ENCODE measurements around the gene STAM.
A peak's percentile ranks its signal among the peaks of the same experiment; 100 is the strongest.

Gene STAM

DNA sequence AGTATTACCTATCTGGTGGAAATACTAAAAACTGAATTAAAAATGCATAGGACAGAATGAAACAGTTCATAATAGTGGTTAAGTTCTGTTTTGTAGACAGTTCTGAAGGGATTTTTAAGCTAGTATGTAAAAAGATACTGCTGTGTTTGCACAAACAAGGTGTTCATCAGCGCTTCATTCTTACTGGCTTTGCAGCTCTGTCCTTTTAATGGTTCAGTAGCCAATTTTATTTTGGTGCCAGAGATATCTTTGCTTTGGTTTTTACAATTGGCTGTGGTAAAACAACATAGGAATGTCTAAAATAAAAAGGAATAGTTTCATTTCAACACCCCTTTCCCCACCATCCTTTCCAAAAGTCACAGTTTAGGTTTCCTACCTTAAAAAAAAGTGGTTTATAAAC, 33.0 kb downstream of the STAM start:
- TF ChIP-seq, protein P1, sequence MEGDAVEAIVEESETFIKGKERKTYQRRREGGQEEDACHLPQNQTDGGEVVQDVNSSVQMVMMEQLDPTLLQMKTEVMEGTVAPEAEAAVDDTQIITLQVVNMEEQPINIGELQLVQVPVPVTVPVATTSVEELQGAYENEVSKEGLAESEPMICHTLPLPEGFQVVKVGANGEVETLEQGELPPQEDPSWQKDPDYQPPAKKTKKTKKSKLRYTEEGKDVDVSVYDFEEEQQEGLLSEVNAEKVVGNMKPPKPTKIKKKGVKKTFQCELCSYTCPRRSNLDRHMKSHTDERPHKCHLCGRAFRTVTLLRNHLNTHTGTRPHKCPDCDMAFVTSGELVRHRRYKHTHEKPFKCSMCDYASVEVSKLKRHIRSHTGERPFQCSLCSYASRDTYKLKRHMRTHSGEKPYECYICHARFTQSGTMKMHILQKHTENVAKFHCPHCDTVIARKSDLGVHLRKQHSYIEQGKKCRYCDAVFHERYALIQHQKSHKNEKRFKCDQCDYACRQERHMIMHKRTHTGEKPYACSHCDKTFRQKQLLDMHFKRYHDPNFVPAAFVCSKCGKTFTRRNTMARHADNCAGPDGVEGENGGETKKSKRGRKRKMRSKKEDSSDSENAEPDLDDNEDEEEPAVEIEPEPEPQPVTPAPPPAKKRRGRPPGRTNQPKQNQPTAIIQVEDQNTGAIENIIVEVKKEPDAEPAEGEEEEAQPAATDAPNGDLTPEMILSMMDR (IDR thresholded peaks at IDR 0.05; ENCODE audit: borderline replicate concordance, control extremely low read depth, extremely low read depth, insufficient read depth, missing control alignments) = no peak
- no peak for DNase-seq (ENCODE audit: low spot score)
- in situ Hi-C loops (cut with MboI; ENCODE audit: low sequenced_read_pairs, unreplicated experiment) = no loop called here

- no peak for DNase-seq (ENCODE audit: low spot score)
- TF ChIP-seq, protein P1 (IDR thresholded peaks at IDR 0.05; ENCODE audit: borderline replicate concordance, control extremely low read depth, extremely low read depth, insufficient read depth, missing control alignments) = no peak
- in situ Hi-C loops (cut with MboI; ENCODE audit: low sequenced_read_pairs, unreplicated experiment) = no loop called here
Measured at GRCh38 chr10:17682236-17682946, 38.4 kb downstream of the STAM start.

GRCh38 chr10:17683541-17683940, 39.6 kb downstream of the STAM start:
- TF ChIP-seq, protein P1 (IDR thresholded peaks at IDR 0.05; ENCODE audit: borderline replicate concordance, control extremely low read depth, extremely low read depth, insufficient read depth, missing control alignments) = no peak
- DNase-seq (ENCODE audit: low spot score) = no peak
- in situ Hi-C loops (cut with MboI; ENCODE audit: low sequenced_read_pairs, unreplicated experiment) = no loop called here

DNA sequence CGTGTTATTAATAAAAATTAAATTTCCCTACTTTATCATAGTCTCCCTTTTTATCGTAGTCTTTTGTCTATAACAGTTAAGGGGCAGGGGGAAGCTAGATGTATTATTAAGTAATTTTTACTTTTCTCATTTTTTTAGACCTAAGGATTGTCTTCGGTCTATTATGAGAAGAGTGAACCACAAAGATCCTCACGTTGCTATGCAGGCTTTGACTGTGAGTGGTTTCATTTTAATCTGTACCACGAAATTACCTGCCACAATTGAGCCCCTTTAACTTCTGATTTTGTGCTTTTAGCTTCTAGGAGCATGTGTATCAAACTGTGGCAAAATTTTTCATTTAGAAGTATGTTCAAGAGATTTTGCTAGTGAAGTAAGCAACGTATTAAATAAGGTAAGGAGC, 40.6 kb downstream of the STAM start:
- DNase-seq (ENCODE audit: low spot score) = peak; percentile 28
- in situ Hi-C loops (cut with MboI; ENCODE audit: low sequenced_read_pairs, unreplicated experiment) = no loop called here
- TF ChIP-seq, protein P1 (IDR thresholded peaks at IDR 0.05; ENCODE audit: borderline replicate concordance, control extremely low read depth, extremely low read depth, insufficient read depth, missing control alignments) = no peak

DNA sequence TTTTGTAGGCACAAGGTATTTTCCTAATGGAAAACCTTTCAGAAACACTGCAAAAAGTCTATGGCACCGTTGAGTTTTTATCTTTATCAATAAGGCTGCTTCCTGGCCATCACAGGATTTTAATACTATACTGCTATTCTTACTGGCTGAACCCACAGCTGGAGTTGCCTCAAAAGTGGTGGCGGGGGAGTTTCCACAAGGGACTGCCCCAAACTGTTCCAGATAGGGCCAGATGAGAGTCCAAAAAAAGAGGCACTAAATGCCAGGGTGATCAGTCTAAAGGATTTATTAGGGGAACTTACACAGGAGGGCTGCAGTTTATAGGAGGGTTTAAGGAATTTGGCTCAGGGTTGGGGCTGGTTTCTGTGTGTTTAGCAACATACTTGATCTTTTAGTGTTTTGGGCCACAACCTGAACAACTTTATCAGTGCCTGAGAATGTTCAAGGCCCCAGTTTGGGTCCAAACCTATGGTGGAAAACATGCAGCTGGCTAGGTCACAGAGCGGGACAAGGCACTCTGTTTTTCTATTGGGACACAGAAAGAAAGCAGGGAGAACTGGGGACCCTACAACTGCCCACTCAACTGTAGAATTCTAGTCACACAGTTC, 41.4 kb downstream of the STAM start:
- DNase-seq (ENCODE audit: low spot score) = peak; percentile 31
- in situ Hi-C loops (cut with MboI; ENCODE audit: low sequenced_read_pairs, unreplicated experiment) = no loop called here
- TF ChIP-seq, protein P1 (IDR thresholded peaks at IDR 0.05; ENCODE audit: borderline replicate concordance, control extremely low read depth, extremely low read depth, insufficient read depth, missing control alignments) = no peak

- in situ Hi-C loops (cut with MboI; ENCODE audit: low sequenced_read_pairs, unreplicated experiment) = no loop called here
- no peak for DNase-seq (ENCODE audit: low spot score)
- TF ChIP-seq, protein P1 (IDR thresholded peaks at IDR 0.05; ENCODE audit: borderline replicate concordance, control extremely low read depth, extremely low read depth, insufficient read depth, missing control alignments) = no peak
Measured at GRCh38 chr10:17687117-17687831, 43.3 kb downstream of the STAM start.

All from GM13976 (cell line).